NB4 (cell line): Measurements from ENCODE around the gene CDH4.

ENCODE experiments used
- DNase-seq: peaks from one replicate; pipeline ENCODE4 v3.0.0; 2010; ENCODE audit warnings: low read depth
- H3K4me3 ChIP-seq: one replicate; pipeline ENCODE4 v1.5.1; 2011; ENCODE audit warnings: mild to moderate bottlenecking, low read depth, low read length, moderate library complexity
- MAX ChIP-seq: IDR thresholded peaks from 2 replicates; pipeline ENCODE4 v1.6.1; 2011; ENCODE audit warnings: low read depth, low read length
- MYC ChIP-seq: IDR thresholded peaks from 2 replicates; pipeline ENCODE4 v1.6.1; 2011; ENCODE audit warnings: low read depth, low read length
- POLR2A ChIP-seq: IDR thresholded peaks from 2 replicates; pipeline ENCODE4 v1.6.1; 2011; ENCODE audit warnings: mild to moderate bottlenecking; ENCODE audit not compliant: insufficient read length; ENCODE audit errors: extremely low read depth
- TF ChIP-seq, protein P1 (sequence below): IDR thresholded peaks from one replicate; pipeline ENCODE4 v1.5.1; 2012; ENCODE audit warnings: low read depth, low read length

CDH4 gene

DNA sequence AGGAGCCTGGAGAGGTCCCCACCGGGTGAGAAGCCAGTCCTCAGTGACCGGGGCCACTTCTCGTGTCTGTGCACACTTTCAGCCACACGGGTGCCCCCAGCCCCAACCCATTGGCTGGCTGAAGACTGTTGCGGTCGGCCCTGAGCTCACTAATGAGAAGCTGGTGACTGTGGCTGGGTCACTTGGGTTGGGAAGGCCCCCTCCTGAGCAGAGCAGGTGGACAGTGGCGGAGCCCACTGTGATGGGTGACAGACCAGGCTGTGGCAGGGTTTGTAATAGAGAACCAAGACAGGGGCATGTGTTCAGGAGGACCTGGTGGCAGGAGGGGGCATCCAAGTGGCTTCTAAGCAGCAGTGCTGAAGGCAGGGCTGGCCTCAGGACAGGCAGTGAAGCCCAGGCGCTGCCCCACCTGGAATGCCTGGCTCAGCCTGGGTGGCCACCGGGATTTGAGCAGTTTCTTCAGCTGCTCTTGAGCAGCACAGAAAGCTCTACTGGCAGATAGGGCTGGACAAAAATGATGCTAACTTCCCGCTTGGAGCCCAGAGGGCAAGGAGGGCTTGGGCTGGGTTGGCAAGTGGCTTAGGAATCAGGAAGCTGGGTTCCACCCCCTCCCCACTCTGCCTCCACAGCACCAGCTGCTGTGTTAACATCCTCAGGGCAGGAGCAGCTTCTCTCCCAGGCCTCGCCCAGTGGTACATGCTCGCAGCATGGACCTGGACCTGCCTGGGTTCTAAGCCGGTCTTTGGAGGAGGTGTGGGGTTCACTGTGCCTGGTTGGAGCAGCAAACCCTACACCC lies 256.4 kb downstream of the CDH4 start:
- TF ChIP-seq POLR2A (no peak), MYC (no peak), MAX (no peak)
- TF ChIP-seq, protein P1, sequence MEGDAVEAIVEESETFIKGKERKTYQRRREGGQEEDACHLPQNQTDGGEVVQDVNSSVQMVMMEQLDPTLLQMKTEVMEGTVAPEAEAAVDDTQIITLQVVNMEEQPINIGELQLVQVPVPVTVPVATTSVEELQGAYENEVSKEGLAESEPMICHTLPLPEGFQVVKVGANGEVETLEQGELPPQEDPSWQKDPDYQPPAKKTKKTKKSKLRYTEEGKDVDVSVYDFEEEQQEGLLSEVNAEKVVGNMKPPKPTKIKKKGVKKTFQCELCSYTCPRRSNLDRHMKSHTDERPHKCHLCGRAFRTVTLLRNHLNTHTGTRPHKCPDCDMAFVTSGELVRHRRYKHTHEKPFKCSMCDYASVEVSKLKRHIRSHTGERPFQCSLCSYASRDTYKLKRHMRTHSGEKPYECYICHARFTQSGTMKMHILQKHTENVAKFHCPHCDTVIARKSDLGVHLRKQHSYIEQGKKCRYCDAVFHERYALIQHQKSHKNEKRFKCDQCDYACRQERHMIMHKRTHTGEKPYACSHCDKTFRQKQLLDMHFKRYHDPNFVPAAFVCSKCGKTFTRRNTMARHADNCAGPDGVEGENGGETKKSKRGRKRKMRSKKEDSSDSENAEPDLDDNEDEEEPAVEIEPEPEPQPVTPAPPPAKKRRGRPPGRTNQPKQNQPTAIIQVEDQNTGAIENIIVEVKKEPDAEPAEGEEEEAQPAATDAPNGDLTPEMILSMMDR, result no peak
- no peak for DNase-seq
- no peak overlapping the region for H3K4me3 ChIP-seq

- TF ChIP-seq, protein P1, result no peak
- TF ChIP-seq POLR2A (no peak), MAX (no peak), MYC (no peak)
- no peak for DNase-seq
- H3K4me3 ChIP-seq, result no peak overlapping the region
These were observed 258.8 kb downstream of the CDH4 start for GRCh38 chr20:61510778-61511330.

DNA sequence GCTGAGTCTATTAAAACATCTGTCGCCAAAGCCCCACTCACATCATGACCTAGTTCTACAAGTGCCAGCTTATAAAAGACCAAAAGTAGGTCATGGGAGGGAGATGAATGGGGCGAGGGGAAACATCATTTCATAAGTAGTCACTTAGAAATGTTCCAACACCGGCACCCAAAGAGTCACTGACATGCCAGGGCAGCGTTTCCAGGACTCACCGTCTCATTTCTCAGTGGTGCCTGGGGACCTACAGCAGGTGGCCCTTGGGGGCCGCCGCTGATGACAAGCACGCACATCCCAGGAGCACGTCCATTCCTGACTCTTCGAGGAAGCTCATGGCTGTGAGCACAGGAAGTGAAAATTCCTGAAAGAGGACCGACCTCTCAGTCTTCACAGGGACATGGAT lies 260.4 kb downstream of the CDH4 start:
- DNase-seq, result no peak
- no peak for TF ChIP-seq MYC
- TF ChIP-seq, protein P1, result no peak
- TF ChIP-seq POLR2A, result no peak
- no peak for TF ChIP-seq MAX
- H3K4me3 ChIP-seq, result no peak overlapping the region

- no peak overlapping the region for H3K4me3 ChIP-seq
- DNase-seq, result no peak
- TF ChIP-seq MYC, result no peak
- no peak for TF ChIP-seq POLR2A
- TF ChIP-seq MAX, result no peak
- TF ChIP-seq, protein P1, result no peak
These were observed 261.3 kb downstream of the CDH4 start for GRCh38 chr20:61513124-61514017.

DNA sequence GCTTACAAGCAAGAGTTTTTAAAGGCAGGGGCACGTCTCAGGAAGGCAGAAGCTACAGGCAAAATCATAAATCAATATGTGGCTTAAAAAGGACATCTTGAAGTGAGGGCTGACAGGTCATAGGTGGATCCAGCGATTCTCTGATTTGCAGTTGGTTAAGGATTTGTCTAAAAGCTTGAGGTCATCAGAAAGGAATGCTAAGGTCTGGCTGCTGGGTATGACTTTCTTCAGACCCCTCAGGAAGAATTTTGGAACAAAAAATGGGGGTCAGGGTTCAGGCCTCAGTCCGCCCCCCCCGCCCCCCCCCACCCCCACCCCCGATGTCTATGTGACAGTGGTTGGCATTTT lies 261.9 kb downstream of the CDH4 start:
- TF ChIP-seq MAX, result no peak
- no peak for TF ChIP-seq MYC
- no peak for TF ChIP-seq POLR2A
- TF ChIP-seq, protein P1, result no peak
- H3K4me3 ChIP-seq, result no peak overlapping the region
- no peak for DNase-seq
